DLD1 (cell line): ENCODE results near the gene C10orf71.

ENCODE experiments used
- in situ Hi-C: cut with HindIII; loops from 2 replicates; pipeline ENCODE4 v1.10.0; 2017; ENCODE audit warnings: low sequenced_read_pairs

The C10orf71 gene

DNA sequence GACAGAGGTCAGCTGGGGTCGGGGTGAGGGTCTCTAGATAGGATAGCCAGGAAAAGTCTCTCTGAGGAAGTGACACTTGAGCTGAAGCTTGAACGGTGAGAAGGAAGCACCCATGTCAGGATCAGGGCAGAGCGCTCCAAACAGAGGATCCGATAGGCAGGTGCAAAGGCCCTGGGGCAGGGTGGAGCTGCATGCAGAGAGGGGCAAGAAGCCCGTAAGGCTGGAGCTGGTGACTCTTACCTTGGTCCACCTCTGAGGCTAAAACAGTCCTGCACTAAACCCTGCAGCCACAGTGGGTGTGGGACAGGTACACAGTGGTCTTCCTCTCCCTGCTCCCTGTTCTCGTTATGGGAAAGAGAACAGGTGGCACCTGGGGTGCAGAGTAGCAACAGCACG, 5.8 kb upstream of the C10orf71 start:
- in situ Hi-C loops = no loop called here

DNA sequence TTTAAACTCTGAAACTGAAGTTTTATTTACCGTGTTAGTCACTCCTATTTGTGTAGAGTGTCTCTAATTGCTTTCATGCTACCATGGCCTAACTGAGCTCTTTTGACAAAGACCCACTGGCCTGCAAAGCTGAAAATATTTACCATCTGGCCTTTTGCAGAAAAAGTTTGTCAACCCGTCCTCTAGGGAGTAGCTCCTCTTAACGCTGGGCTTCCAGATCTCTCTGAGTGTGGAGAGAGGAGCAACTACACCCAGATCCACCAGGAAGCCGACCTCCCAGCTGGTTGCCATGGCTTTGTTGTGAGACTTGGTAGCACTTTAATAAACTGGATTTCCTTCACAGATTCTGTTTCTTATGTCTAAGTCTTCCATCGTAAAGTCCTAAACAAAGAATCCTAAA, 4.2 kb upstream of the C10orf71 start:
- in situ Hi-C loops = no loop called here

GRCh38 chr10:49295297-49295696, 3.7 kb upstream of the C10orf71 start:
- in situ Hi-C loops = no loop called here

DNA sequence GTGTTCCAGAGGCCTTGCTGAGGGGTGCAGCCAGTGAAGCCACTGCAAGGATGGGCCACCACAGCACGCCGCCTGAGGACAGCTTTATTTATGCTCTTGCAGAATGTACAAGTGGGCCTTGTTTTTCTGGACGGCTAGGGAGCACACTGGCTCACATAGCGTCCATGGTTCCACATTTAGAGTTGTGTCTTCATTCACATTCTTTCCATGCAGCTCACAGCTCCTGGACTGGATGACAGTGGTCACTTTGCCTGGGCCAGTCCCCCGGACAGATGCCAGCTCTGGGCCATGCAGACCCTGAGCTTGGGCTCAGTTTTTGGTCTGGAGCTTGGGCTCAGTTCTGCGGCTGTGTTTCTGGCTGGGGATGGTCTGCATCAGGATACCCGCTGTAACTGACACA, 2.6 kb upstream of the C10orf71 start:
- in situ Hi-C loops = no loop called here

- in situ Hi-C loops = no loop called here
Observed at GRCh38 chr10:49296836-49297235, 2.1 kb upstream of the C10orf71 start.

- in situ Hi-C loops = no loop called here
Observed at GRCh38 chr10:49297818-49298670, 926 bp upstream of the C10orf71 start.

GRCh38 chr10:49298671-49298982, 343 bp upstream of the C10orf71 start:
- in situ Hi-C loops = no loop called here

DNA sequence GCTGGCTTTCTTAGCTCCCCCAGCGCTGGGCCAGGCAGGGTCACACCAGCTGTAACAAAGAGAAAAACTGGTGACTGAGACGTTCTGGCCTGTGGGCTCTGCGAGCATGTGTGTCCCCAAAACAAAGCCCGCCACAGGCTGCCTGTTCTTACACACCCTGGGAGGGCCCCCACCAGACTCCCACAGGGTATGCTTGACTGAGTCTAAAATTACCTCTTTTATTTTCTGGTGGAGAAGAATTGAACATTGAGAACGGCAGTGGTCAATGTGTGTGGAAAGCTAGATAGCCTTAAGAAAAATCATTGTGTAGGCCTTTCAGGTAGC, 808 bp downstream of the C10orf71 start:
- in situ Hi-C loops = no loop called here

DNA sequence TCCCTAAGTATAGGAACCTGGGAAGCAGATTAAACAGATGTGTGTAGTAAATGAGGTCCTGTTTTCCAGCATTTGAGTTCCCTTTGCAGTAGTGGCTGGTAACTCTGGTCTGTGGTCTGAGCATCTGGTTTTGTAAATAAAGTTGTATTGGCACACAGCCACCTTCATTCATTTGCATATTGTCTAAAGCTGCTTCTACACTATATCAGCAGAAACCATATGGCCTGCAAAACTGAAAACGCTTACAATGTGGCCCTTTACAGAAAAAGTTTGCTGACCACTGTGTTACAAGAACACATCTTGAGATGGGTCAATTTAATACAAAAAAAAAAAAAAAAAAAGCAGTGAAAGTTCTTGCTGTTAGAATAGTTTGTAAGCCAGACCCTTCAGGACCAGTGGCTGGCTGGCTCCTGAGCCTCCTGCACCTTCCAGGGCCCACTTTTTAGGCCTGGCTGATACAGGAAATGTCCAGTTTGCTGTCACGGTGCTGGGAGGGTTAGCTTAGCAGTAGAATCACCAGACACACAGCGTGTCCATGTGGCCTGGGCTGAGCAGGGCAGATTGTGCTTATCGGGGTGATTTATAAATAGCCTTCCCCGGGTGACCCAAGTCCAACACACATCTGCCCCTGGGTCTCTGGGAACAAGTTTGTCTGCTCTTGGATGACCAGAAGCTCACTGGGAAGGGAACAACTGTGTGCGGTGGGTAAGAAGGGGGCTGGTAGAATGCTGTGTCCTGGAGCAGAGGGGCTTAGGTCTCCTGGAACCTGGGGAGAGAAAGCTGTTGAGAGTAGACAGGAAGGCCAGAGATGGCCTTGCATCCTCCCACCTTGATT, 1.4 kb downstream of the C10orf71 start:
- in situ Hi-C loops = no loop called here

DNA sequence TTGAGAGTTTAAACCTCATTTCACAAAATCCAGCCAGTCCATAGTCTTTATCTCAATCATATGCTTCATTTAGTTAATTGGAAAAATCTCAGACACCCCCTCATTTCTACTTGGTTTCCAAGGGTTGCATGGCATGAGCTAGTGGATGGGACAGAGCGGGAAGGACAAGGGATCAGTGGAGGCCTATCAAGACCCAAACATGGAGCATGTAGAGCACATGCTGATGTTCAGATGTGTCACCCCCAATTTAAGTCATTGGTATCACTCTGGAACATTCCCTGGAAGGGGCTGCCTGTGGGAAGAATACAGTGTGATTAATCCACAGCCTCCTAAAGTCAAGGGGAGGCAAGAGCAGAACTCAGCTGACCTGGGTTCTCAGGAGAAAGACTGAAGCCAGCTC, 2.3 kb downstream of the C10orf71 start:
- in situ Hi-C loops = no loop called here

GRCh38 chr10:49302088-49302487, 3.1 kb downstream of the C10orf71 start:
- in situ Hi-C loops = no loop called here

DNA sequence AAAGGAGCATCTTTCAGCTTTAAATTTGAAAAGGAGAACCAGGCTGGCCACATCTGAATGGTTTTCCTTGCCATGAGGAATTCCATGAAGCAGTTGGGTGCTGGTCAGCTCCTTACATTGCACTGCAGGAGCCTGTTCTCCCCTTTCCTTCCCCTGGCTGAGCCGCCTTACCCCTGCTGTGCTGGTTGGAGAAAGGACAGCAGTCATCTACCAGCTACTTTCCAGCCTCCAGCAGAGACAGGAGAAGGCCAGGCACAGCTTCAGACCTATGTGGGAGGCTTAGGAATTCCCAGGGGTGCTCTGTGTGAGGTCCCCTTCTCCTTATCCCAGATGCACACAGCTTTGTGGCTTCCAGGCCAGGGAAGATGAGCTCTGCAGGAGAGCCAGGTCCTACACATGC, 4.7 kb downstream of the C10orf71 start:
- in situ Hi-C loops = no loop called here

- in situ Hi-C loops = no loop called here
Observed at GRCh38 chr10:49304137-49304536, 5.2 kb downstream of the C10orf71 start.

- in situ Hi-C loops = loop anchor here (5.0 kb wide), 1 partner anchor 59 kb away; no protein-coding TSS in a partner anchor
Observed at GRCh38 chr10:49307921-49308320, 9.0 kb downstream of the C10orf71 start.

DNA sequence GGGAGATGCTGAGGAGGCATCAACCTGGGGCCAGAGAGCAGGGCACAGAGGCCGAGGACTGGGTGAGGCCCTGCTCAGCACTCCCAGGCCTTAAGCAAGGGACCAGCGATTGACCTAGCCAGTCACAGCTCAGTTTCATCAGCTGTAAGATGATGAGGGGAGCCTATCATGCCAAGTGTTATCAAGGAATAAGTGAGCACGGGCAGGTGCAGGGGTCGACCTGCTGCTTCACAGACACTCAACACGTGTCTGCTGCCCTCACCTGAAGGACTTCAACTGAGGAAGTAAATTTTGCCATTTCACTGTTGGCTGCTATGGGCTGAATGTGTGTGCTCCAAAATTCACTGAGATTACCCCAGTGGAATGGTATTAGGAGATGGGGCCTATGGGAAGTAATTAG, 9.9 kb downstream of the C10orf71 start:
- in situ Hi-C loops = loop anchor here (5.0 kb wide), 1 partner anchor 58 kb away; no protein-coding TSS in a partner anchor

DNA sequence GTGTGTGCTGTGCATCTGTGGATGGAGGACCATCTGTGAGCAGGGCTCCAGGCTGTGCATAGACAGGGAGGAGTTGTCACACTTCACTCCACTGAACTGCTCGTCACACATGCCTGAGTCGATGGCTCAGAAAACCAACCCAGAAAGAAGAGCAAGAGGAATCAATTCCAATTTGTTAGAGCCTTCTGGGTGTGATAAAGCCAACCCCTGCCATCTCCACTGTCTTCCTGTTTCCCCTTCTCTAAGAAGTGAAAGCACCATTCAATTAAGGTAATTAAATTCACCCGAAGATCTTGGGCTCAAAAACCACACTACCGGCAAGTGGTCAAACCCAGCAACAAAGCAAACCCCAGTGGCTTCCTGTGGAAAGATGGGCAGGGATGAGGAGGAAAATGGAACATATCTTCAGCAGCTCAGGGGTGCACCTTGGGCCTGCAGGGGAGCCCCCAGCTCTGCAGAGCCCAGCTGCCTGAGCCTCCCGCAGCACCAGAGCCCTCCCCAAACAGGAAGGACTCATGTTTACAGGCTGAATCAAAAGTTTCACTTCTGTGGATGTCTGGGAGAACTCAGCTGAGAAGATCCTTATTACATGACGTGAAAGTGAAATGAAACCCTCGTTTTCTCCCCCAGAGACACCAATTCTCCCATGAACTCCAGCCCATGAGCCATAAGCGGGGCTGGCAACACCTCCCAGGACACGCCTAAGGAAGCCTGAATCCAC, 10.9 kb downstream of the C10orf71 start:
- in situ Hi-C loops = loop anchor here (5.0 kb wide), 1 partner anchor 57 kb away; no protein-coding TSS in a partner anchor

GRCh38 chr10:49310460-49310859, 11.5 kb downstream of the C10orf71 start:
- in situ Hi-C loops = no loop called here

DNA sequence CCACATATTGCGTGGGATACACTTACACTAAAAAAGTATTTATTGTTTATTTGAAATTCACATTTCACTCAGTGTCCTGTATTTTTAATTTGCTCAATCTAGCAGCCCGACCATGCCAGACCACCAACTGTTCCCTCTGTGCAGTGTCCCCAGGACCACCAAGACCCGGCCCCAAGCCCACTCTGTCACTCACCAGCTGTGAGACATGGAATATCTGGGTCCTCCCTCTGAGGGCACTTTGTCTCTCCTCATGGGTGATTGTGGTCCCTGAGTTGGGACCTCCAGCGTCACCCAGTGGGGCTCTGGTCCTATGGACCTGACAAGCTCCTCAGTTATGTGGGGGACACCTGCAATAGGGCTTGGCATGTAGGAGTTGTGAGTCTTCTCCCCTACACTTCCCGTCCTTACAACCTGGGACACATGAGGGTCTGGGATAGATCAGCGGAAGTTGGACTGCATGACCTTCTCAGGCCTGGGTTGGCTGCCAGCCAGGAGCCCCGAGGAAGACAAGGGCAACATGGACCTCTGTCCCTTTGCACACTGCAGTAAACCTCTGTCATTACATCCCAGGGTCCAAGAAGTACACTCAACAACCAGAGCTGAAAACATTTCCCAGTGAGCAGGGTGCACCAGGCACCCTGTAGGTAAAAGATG, 12.1 kb downstream of the C10orf71 start:
- in situ Hi-C loops = no loop called here

GRCh38 chr10:49311555-49312236, 12.7 kb downstream of the C10orf71 start:
- in situ Hi-C loops = no loop called here

DNA sequence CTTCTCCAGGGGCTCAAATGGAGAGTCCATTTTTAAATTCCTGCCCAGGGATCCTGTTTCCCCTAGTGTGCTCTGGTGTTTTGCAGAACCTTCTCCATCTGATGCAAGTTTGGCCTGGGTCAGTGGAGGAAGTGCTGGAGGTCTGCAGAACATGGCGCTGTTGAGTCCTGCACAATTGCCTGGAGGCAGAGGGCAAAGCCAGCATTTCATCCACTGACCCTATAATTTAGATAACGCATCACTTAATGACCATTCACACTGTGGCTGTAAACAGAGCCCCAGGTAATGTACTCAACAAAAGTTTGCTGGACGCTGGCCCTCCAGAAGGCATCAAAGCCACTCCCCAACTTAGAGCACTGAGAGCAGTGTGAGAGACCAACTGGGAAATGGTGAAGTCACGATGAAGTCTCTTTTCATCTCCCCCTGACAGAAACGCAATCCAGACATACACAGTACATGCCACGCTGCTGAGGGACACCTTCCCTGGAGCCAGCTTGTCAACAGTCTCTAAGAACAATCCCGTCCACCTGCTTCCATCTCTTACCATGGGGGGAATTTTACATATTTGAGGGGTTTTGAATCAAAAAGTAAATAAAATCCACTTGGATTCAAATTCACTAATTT, 13.4 kb downstream of the C10orf71 start:
- in situ Hi-C loops = no loop called here
